ENCODE measurements around the gene FHIP2A. TPM values are rescaled to one million over a fixed set of nuclear protein-coding genes. Genes with fewer than 3 reads are reported as not detected.

Gene FHIP2A
- total RNA-seq, 1 experiment from 2014 or later, result 10.8 TPM

- no peak overlapping the region for H3K27ac Mint-ChIP-seq (ENCODE audit: unreplicated experiment)
- DNase-seq, result no peak
- CTCF ChIA-PET, result no interaction called here
- no peaks in the 10 kb centered on the region for H3K4me1 Mint-ChIP-seq (ENCODE audit: low read depth, unreplicated experiment)
- no peak for TF ChIP-seq CTCF (IDR thresholded peaks at IDR 0.05; ENCODE audit: unreplicated experiment)
- peaks cover 27% of the 10 kb centered on the region for H3K36me3 Mint-ChIP-seq (ENCODE audit: insufficient read depth, unreplicated experiment)
- no peaks in the 10 kb centered on the region for H3K27me3 Mint-ChIP-seq (ENCODE audit: unreplicated experiment)
- BruUV-seq (replicated peaks), result no TSS peak
- H3K9me3 Mint-ChIP-seq (ENCODE audit: low read depth, unreplicated experiment), result no peaks in the 10 kb centered on the region
- intact Hi-C loops (cut with micrococcal nuclease; ENCODE audit: unreplicated experiment), result no loop called here
- H3K4me3 Mint-ChIP-seq (ENCODE audit: low read depth, unreplicated experiment), result no peak overlapping the region
Measured at GRCh38 chr10:114849674-114850073, 28.1 kb downstream of the FHIP2A start.

GRCh38 chr10:114850126-114850525 is 28.5 kb downstream of the FHIP2A start:
- no peak for DNase-seq
- Mint-ChIP-seq H3K9me3 (ENCODE audit: low read depth, unreplicated experiment) (no peaks in the 10 kb centered on the region), H3K27ac (ENCODE audit: unreplicated experiment) (no peak overlapping the region), H3K4me3 (ENCODE audit: low read depth, unreplicated experiment) (no peak overlapping the region), H3K4me1 (ENCODE audit: low read depth, unreplicated experiment) (no peaks in the 10 kb centered on the region), H3K36me3 (ENCODE audit: insufficient read depth, unreplicated experiment) (peaks cover 25% of the 10 kb centered on the region), H3K27me3 (ENCODE audit: unreplicated experiment) (no peaks in the 10 kb centered on the region)
- CTCF ChIA-PET, result no interaction called here
- intact Hi-C loops (cut with micrococcal nuclease; ENCODE audit: unreplicated experiment), result no loop called here
- no TSS peak for BruUV-seq (replicated peaks)
- TF ChIP-seq CTCF (IDR thresholded peaks at IDR 0.05; ENCODE audit: unreplicated experiment), result no peak

DNA sequence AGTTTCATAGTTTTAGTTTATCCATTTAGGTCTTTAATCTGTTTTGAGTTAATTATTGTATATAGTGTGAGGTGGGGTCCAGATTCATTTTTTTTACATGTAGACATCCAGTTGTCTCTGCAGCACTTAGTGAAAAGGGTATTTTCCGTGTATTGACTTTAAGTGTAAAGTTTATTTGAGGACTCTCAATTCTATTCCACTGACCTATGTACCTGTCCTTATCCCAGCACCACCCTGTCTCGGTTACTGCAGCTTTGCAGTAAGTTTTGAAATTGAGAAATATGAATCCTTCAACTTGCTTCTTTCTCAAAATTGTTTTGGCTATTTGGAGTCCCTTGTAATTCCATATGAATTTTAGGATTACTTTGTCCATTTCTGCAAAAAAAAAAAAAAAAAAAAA is 29.8 kb downstream of the FHIP2A start:
- no peaks in the 10 kb centered on the region for H3K27me3 Mint-ChIP-seq (ENCODE audit: unreplicated experiment)
- no peak for DNase-seq
- no peak overlapping the region for H3K27ac Mint-ChIP-seq (ENCODE audit: unreplicated experiment)
- no peak overlapping the region for H3K4me3 Mint-ChIP-seq (ENCODE audit: low read depth, unreplicated experiment)
- peaks cover 25% of the 10 kb centered on the region for H3K36me3 Mint-ChIP-seq (ENCODE audit: insufficient read depth, unreplicated experiment)
- no peaks in the 10 kb centered on the region for H3K9me3 Mint-ChIP-seq (ENCODE audit: low read depth, unreplicated experiment)
- no peak for TF ChIP-seq CTCF (IDR thresholded peaks at IDR 0.05; ENCODE audit: unreplicated experiment)
- CTCF ChIA-PET, result interaction anchor here (0.6 kb wide), 1 partner anchor 304 kb away, joined by 3 read pairs; no protein-coding TSS in a partner anchor
- no TSS peak for BruUV-seq (replicated peaks)
- intact Hi-C loops (cut with micrococcal nuclease; ENCODE audit: unreplicated experiment), result no loop called here
- H3K4me1 Mint-ChIP-seq (ENCODE audit: low read depth, unreplicated experiment), result no peaks in the 10 kb centered on the region

DNA sequence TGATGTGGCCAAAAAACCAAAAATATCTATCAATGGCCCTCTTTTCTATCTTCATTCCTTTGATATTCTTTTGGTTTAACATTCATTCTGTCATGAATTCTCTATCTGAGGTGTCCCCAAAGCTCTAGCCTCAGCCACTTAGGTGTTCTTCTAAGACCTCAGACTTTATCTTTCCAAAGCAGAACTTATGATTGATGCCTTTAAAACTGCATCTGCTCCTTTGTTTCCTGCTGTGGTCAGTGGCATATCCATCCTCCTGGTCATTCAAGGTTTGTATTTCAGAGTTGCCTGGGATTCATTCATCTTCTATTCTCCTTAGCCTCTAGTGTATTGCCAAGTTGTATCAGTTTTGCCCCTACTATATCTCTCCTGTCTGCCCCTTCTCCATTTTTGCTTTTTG is 30.6 kb downstream of the FHIP2A start:
- no peak for DNase-seq
- Mint-ChIP-seq H3K9me3 (ENCODE audit: low read depth, unreplicated experiment) (no peaks in the 10 kb centered on the region), H3K4me3 (ENCODE audit: low read depth, unreplicated experiment) (no peak overlapping the region), H3K27me3 (ENCODE audit: unreplicated experiment) (no peaks in the 10 kb centered on the region), H3K27ac (ENCODE audit: unreplicated experiment) (no peak overlapping the region), H3K4me1 (ENCODE audit: low read depth, unreplicated experiment) (peaks cover 3% of the 10 kb centered on the region), H3K36me3 (ENCODE audit: insufficient read depth, unreplicated experiment) (peaks cover 23% of the 10 kb centered on the region)
- no TSS peak for BruUV-seq (replicated peaks)
- CTCF ChIA-PET, result no interaction called here
- intact Hi-C loops (cut with micrococcal nuclease; ENCODE audit: unreplicated experiment), result no loop called here
- TF ChIP-seq CTCF (IDR thresholded peaks at IDR 0.05; ENCODE audit: unreplicated experiment), result no peak

All from Calu3 (cell line).